GM23248 (cell line): ENCODE data around the gene KCNMA1. TPM values are rescaled to one million over a fixed set of nuclear protein-coding genes. Genes with fewer than 3 reads are reported as not detected.

Experiments used
- DNase-seq: peaks from one replicate; pipeline ENCODE4 v3.0.0-alpha.2; 2015
- H2AFZ ChIP-seq: fragments of 200-600 bp; sonication (generic); 2 replicates; pipeline ENCODE4 v1.6.1; 2016; ENCODE audit warnings: antibody characterized with exemption
- H3F3A ChIP-seq: fragments of 200-600 bp; sonication (generic); 2 replicates; pipeline ENCODE4 v1.6.1; 2016; ENCODE audit warnings: mild to moderate bottlenecking, antibody characterized with exemption, mixed run types; ENCODE audit not compliant: insufficient read depth
- H3K27ac ChIP-seq: fragments of 200-600 bp; sonication (generic); 2 replicates; pipeline ENCODE4 v1.5.1; 2016; ENCODE audit warnings: mild to moderate bottlenecking
- H3K27me3 ChIP-seq: fragments of 200-600 bp; sonication (generic); replicated peaks from 2 replicates; pipeline ENCODE4 v1.6.1; 2016; ENCODE audit warnings: mild to moderate bottlenecking; ENCODE audit not compliant: insufficient read depth
- H3K36me3 ChIP-seq: fragments of 200-600 bp; sonication (generic); 2 replicates; pipeline ENCODE4 v1.6.1; 2016; ENCODE audit warnings: low read depth, mild to moderate bottlenecking
- H3K4me1 ChIP-seq: fragments of 200-600 bp; sonication (generic); 2 replicates; pipeline ENCODE4 v1.6.1; 2016; ENCODE audit warnings: mild to moderate bottlenecking; ENCODE audit not compliant: insufficient read depth
- H3K4me2 ChIP-seq: fragments of 200-600 bp; sonication (generic); one replicate; pipeline ENCODE4 v1.6.1; 2016; ENCODE audit warnings: mild to moderate bottlenecking; ENCODE audit not compliant: unreplicated experiment
- H3K4me3 ChIP-seq: fragments of 200-600 bp; sonication (generic); 2 replicates; pipeline ENCODE4 v1.5.1; 2016; ENCODE audit warnings: mild to moderate bottlenecking
- H3K79me2 ChIP-seq: fragments of 200-600 bp; sonication (generic); 2 replicates; pipeline ENCODE4 v1.6.1; 2016; ENCODE audit warnings: mild to moderate bottlenecking; ENCODE audit not compliant: insufficient read depth
- H3K9ac ChIP-seq: fragments of 200-600 bp; sonication (generic); 2 replicates; pipeline ENCODE4 v1.6.1; 2016; ENCODE audit warnings: mild to moderate bottlenecking
- H3K9me2 ChIP-seq: fragments of 200-600 bp; sonication (generic); 2 replicates; pipeline ENCODE4 v1.6.1; 2016; ENCODE audit warnings: mixed run types, mild to moderate bottlenecking, moderate library complexity; ENCODE audit not compliant: insufficient read depth
- H3K9me3 ChIP-seq: fragments of 200-600 bp; sonication (generic); one replicate; pipeline ENCODE4 v1.6.1; 2017; ENCODE audit warnings: low read depth
- H4K20me1 ChIP-seq: fragments of 200-600 bp; sonication (generic); 2 replicates; pipeline ENCODE4 v1.6.0; 2016; ENCODE audit not compliant: insufficient read depth
- EZH2 ChIP-seq: fragments of 200-600 bp; sonication (generic); IDR thresholded peaks from 2 replicates; pipeline ENCODE4 v1.6.1; 2018; ENCODE audit warnings: antibody characterized with exemption, mild to moderate bottlenecking; ENCODE audit not compliant: insufficient read depth, poor library complexity, severe bottlenecking
- EZH2phosphoT487 ChIP-seq: fragments of 200-600 bp; sonication (generic); IDR thresholded peaks from 2 replicates; pipeline ENCODE4 v1.6.1; 2018; ENCODE audit warnings: antibody characterized with exemption, moderate library complexity, mild to moderate bottlenecking, low read depth; ENCODE audit not compliant: insufficient read depth
- WGBS, 2 experiments: methylation state at CpG; one replicate each; pipeline ENCODE4 v1.1.6; 2015 to 2017; ENCODE audit warnings: low lambda C conversion rate in 2 of 2, low coverage in 1 of 2; ENCODE audit errors: missing lambda C conversion rate in 2 of 2; 5-methylcytosine and 5-hydroxymethylcytosine counted together
- in situ Hi-C: fragments of 300-500 bp; cut with MboI; formaldehyde crosslinking; loops from 2 replicates; pipeline ENCODE4 v1.15.0; 2020
- polyA plus RNA-seq: library from polyadenylated mRNA; unstranded; fragments of >200 nt; fragmentation: Nextera tagmentation; extraction: Ambion mirVana; gene quantifications from 2 replicates; pipeline ENCODE4 v1.2.1, GENCODE V29; 2016
- total RNA-seq: library from RNA; depleted of rRNA; stranded (reverse); fragments of >200 nt; shearing (Covaris generic); gene quantifications from 2 replicates; pipeline ENCODE4 v1.2.3, GENCODE V29; 2014

The KCNMA1 gene
- total and polyA plus RNA-seq, 2 experiments from 2014 or later: 14.2 to 25.1 TPM

DNA sequence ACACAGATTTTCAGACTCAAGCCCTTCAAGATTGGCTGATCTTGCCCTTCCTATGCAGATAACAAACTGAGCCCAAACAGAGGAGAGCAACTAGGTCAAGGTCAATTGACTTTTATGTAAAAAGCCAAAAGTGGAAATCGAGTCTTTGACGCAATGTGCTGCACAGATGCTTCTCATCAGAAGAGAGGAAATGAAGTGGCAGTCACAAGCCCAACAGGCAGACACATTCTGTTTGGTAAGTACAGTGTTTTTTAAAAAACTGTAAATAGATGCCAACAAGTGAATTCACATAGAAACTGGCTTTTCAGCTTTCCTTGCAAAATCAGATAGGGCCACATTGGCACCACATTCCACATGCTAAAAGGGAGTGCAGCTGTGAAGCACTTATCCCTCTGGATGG lies 606.6 kb downstream of the KCNMA1 start:
- Histone ChIP-seq H3K9me2 (no peaks in the 10 kb centered on the region), H3K9me3 (no peaks in the 10 kb centered on the region), H4K20me1 (no peaks in the 10 kb centered on the region), H3K4me2 (no peak overlapping the region), H3K79me2 (no peaks in the 10 kb centered on the region), H2AFZ (no peak overlapping the region), H3K9ac (no peak overlapping the region), H3K36me3 (no peaks in the 10 kb centered on the region), H3K27me3 (no peaks in the 10 kb centered on the region), H3K27ac (no peak overlapping the region), H3F3A (no peaks in the 10 kb centered on the region), H3K4me3 (no peak overlapping the region), H3K4me1 (no peaks in the 10 kb centered on the region)
- 41 to 60% methylated on average over 2 of the region's 2 CpGs for WGBS, 2 experiments
- DNase-seq: no peak
- in situ Hi-C loops: no loop called here
- TF ChIP-seq EZH2: no peak

DNA sequence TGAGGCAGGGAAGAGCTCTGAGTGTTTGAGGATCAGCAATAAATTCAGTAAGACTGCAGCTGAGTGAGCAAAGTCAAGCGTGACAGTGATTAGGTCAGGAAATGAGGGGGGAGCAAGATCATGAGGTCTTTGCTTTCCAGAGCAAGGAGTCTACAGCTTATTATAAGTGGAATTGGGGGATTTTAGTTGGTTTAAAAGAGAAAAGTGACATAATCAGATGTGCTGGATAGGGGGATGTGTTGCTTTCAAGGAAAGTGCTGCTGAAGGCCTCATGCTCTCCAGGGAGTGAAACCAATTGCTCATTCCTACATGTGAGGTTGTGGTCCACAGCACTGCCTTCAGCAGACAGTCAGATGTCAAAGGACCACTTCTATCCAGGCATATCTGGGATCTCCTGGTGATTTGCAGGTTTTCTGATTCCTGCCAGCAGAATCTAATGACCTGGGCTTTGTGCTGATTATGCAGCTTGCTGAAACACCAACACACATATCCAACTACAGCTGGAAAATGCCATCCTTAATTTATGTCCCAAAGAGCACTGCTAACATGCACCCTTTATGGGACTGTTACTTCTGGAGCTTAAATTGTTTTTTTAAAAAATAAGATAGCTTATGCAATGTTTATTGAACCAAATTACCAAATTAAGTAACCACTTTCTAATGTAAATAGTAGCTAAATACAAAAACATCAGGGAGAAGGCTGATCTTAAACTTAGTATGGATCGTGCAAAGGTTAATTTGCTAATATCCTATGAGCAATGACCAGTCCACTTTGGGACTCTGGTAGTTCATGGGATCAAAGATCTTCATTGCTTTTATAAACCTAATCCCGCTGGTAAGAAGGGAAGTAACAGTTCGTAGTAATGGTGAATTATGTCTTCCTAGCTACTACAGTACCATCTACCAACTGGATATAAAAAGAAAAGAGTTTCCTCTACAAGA lies 607.6 kb downstream of the KCNMA1 start:
- no peak for DNase-seq
- Histone ChIP-seq H3K4me3 (no peak overlapping the region), H3K4me1 (no peaks in the 10 kb centered on the region), H3K9me3 (no peaks in the 10 kb centered on the region), H3K9me2 (no peaks in the 10 kb centered on the region), H4K20me1 (no peaks in the 10 kb centered on the region), H3K9ac (no peak overlapping the region), H3F3A (no peaks in the 10 kb centered on the region), H3K4me2 (no peak overlapping the region), H3K36me3 (0 out of 2 replicates have a peak, but pooled peaks cover 3% of the 10 kb centered on the region), H3K27me3 (no peaks in the 10 kb centered on the region), H3K79me2 (no peaks in the 10 kb centered on the region), H3K27ac (no peak overlapping the region), H2AFZ (no peak overlapping the region)
- TF ChIP-seq EZH2phosphoT487: no peak
- 81 to 82% methylated on average over 4 of the region's 4 CpGs for WGBS, 2 experiments
- in situ Hi-C loops: no loop called here

DNA sequence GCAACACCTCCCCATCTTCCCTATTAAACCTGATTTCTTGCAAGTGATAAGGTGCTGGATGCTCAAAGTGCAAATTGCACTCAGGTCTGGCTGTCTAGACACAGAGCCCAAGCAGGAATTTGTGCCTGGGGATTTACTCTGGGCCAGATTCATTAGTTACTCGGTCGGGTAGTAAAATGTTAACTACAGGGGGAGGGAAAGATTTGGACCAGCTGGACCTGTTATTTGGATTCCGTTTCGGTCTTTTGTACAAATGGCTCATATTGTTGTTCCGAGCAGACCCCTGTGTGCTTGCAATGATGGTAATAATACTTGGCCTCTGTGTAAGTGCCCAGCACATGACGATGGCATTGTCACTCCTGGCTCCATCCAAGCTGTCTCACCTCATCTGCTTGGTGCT lies 609.6 kb downstream of the KCNMA1 start:
- Histone ChIP-seq H3K27me3 (no peaks in the 10 kb centered on the region), H3K4me3 (no peak overlapping the region), H4K20me1 (no peaks in the 10 kb centered on the region), H3K9ac (no peak overlapping the region), H2AFZ (no peak overlapping the region), H3K9me3 (no peaks in the 10 kb centered on the region), H3K79me2 (no peaks in the 10 kb centered on the region), H3K4me1 (no peaks in the 10 kb centered on the region), H3F3A (no peaks in the 10 kb centered on the region), H3K27ac (no peak overlapping the region), H3K36me3 (0 out of 2 replicates have a peak, but pooled peaks cover 3% of the 10 kb centered on the region), H3K4me2 (no peak overlapping the region), H3K9me2 (no peaks in the 10 kb centered on the region)
- 90 to 95% methylated on average over 6 of the region's 6 CpGs for WGBS, 2 experiments
- in situ Hi-C loops: no loop called here
- no peak for DNase-seq
- TF ChIP-seq EZH2phosphoT487: no peak
- TF ChIP-seq EZH2: no peak

DNA sequence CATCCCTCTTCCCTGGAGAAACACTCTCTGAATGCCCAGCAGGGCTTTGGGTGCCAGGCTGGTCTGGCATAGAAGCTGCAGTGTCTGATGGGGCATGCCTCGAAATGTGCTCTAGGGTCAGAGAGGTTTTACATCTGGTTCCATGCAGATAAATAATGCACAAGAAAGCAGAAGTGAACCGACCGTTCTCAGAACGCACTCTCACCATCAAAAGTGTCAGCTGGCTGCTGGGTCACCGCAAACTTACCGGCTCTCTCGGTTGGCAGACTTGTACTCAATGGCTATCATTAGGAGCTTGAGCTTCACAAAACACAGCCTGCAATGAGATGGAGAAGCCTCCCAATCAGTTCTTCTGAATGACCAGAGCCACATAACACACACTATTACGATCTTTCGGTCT lies 610.0 kb downstream of the KCNMA1 start:
- Histone ChIP-seq H3K27ac (no peak overlapping the region), H3F3A (no peaks in the 10 kb centered on the region), H2AFZ (no peak overlapping the region), H3K9me3 (no peaks in the 10 kb centered on the region), H3K4me3 (no peak overlapping the region), H3K9me2 (no peaks in the 10 kb centered on the region), H3K4me1 (no peaks in the 10 kb centered on the region), H4K20me1 (no peaks in the 10 kb centered on the region), H3K4me2 (no peak overlapping the region), H3K9ac (no peak overlapping the region), H3K79me2 (no peaks in the 10 kb centered on the region), H3K27me3 (no peaks in the 10 kb centered on the region), H3K36me3 (0 out of 2 replicates have a peak, but pooled peaks cover 3% of the 10 kb centered on the region)
- no peak for TF ChIP-seq EZH2phosphoT487
- no peak for TF ChIP-seq EZH2
- in situ Hi-C loops: no loop called here
- no peak for DNase-seq
- WGBS, 2 experiments: 93 to 98% methylated on average over 9 of the region's 9 CpGs
